HL-60 (cell line): ENCODE results near the gene TIMP2.

ENCODE experiments used
- GABPA ChIP-seq: IDR thresholded peaks from 2 replicates; pipeline ENCODE4 v1.6.1; 2012; ENCODE audit warnings: low read depth
- POLR2AphosphoS5 ChIP-seq: IDR thresholded peaks from 2 replicates; pipeline ENCODE4 v1.6.1; 2012; ENCODE audit warnings: low read depth
- SPI1 ChIP-seq: IDR thresholded peaks from 2 replicates; pipeline ENCODE4 v1.6.1; 2012; ENCODE audit warnings: low read depth, mild to moderate bottlenecking, borderline replicate concordance
- TF ChIP-seq, protein P1 (sequence below): IDR thresholded peaks from one replicate; pipeline ENCODE4 v1.5.1; 2011; ENCODE audit warnings: low read length, control low read depth, inconsistent platforms; ENCODE audit not compliant: insufficient read depth

DNA sequence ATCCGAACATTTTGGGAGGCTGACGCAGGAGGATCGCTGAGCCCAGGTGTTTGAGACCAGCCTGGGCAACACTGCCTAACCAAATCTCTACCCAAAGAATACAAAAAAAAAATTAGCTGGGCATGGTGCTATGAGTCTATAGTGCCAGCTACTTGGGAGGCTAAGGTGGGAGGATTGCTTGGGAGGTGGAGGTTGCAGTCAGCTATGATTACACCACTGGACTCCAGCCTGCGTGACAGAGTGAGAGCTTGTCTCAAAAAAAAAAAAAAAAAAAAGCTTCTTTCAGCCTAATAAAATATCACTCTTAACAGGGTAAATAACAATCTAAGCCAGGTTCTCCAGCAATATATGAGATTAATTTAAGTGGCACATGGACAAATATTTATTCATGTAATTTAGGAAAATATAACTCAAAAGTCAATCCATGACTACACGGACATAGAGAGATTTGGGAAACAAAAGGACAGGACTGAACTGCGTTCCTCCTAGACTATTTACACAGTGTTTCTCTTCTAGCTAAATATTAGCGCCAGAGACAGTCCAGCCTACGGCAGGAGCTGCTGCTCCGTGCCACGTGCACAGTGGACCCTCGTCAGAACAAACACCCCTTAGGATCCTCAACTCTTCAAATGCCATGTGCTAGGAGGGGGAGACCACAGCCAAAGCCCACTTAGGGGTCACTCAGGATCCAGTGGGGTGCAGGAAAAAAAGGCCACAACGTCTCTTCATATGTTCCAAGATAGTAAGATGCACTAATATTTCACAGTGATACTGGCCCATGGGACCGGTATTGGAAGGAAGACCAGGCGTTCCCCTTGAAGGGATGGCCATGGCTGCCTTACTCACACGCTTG is 93.3 kb downstream of the TIMP2 start:
- TF ChIP-seq, protein P1, sequence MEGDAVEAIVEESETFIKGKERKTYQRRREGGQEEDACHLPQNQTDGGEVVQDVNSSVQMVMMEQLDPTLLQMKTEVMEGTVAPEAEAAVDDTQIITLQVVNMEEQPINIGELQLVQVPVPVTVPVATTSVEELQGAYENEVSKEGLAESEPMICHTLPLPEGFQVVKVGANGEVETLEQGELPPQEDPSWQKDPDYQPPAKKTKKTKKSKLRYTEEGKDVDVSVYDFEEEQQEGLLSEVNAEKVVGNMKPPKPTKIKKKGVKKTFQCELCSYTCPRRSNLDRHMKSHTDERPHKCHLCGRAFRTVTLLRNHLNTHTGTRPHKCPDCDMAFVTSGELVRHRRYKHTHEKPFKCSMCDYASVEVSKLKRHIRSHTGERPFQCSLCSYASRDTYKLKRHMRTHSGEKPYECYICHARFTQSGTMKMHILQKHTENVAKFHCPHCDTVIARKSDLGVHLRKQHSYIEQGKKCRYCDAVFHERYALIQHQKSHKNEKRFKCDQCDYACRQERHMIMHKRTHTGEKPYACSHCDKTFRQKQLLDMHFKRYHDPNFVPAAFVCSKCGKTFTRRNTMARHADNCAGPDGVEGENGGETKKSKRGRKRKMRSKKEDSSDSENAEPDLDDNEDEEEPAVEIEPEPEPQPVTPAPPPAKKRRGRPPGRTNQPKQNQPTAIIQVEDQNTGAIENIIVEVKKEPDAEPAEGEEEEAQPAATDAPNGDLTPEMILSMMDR, result no peak
- TF ChIP-seq SPI1 (no peak), POLR2AphosphoS5 (no peak), GABPA (no peak)
